NCI-H345 (cell line): ENCODE results near the gene DNTT.

Experiments
- DNase-seq: peaks from one replicate; lab custom pipeline; 2025; lab: John Stamatoyannopoulos, UW

Gene DNTT

GRCh38 chr10:96344178-96344577, 39.9 kb downstream of the DNTT start:
- no peak for DNase-seq

- no peak for DNase-seq
These were observed 41.0 kb downstream of the DNTT start for GRCh38 chr10:96345222-96345621.

GRCh38 chr10:96346295-96346694, 42.1 kb downstream of the DNTT start:
- DNase-seq, result no peak

- no peak for DNase-seq
These were observed 47.8 kb downstream of the DNTT start for GRCh38 chr10:96352027-96352426.

GRCh38 chr10:96352582-96352981, 48.3 kb downstream of the DNTT start:
- no peak for DNase-seq

GRCh38 chr10:96357038-96357620, 52.9 kb downstream of the DNTT start:
- no peak for DNase-seq

GRCh38 chr10:96358851-96359540, 54.8 kb downstream of the DNTT start, which contains the start of gene OPALIN:
OPALIN (minus strand) TSS chr10:96359002; CDS start chr10:96358896, 106 bp downstream.
- no peak for DNase-seq

- no peak for DNase-seq
These were observed 55.4 kb downstream of the DNTT start for GRCh38 chr10:96359616-96360015.

- no peak for DNase-seq
These were observed 56.1 kb downstream of the DNTT start for GRCh38 chr10:96360331-96360730.

- no peak for DNase-seq
These were observed 56.5 kb downstream of the DNTT start for GRCh38 chr10:96360766-96361165.

- no peak for DNase-seq
These were observed 61.3 kb downstream of the DNTT start for GRCh38 chr10:96365571-96365970.

- DNase-seq, result no peak
These were observed 62.3 kb downstream of the DNTT start for GRCh38 chr10:96366508-96366907.

GRCh38 chr10:96367470-96367869, 63.2 kb downstream of the DNTT start:
- DNase-seq, result no peak

GRCh38 chr10:96368971-96369370, 64.7 kb downstream of the DNTT start:
- no peak for DNase-seq

GRCh38 chr10:96369890-96370583, 65.8 kb downstream of the DNTT start:
- no peak for DNase-seq

- peak; percentile 36 for DNase-seq
These were observed 66.4 kb downstream of the DNTT start for GRCh38 chr10:96370584-96371157.

GRCh38 chr10:96371356-96371755, 67.1 kb downstream of the DNTT start:
- DNase-seq, result no peak

- DNase-seq, result no peak
These were observed 69.8 kb downstream of the DNTT start for GRCh38 chr10:96374004-96374403.

- no peak for DNase-seq
These were observed 70.4 kb downstream of the DNTT start for GRCh38 chr10:96374639-96374984.

GRCh38 chr10:96374985-96375830, 71.0 kb downstream of the DNTT start:
- DNase-seq, result peak; percentile 84

GRCh38 chr10:96376483-96376882, 72.2 kb downstream of the DNTT start:
- DNase-seq, result no peak

- DNase-seq, result no peak
These were observed 73.6 kb downstream of the DNTT start for GRCh38 chr10:96377816-96378294.
